MM.1S (cell line): ENCODE measurements around the gene SUCO.

Experiments
- DNase-seq: peaks from one replicate; pipeline ENCODE4 v3.0.0-alpha.2; 2015
- H2AFZ ChIP-seq: fragments of 300-600 bp; sonication (generic); 2 replicates; pipeline ENCODE4 v1.6.0; 2016; ENCODE audit warnings: antibody characterized with exemption, low read length
- H3F3A ChIP-seq: fragments of 300-600 bp; sonication (generic); 2 replicates; pipeline ENCODE4 v1.6.1; 2016; ENCODE audit warnings: mild to moderate bottlenecking, antibody characterized with exemption, low read length, moderate library complexity, mixed read lengths; ENCODE audit not compliant: insufficient read depth
- H3K27ac ChIP-seq: fragments of 300-600 bp; sonication (generic); 2 replicates; pipeline ENCODE4 v1.5.1; 2016; ENCODE audit warnings: mild to moderate bottlenecking, low read length
- H3K27me3 ChIP-seq: fragments of 300-600 bp; sonication (generic); replicated peaks from 2 replicates; pipeline ENCODE4 v1.6.0; 2016; ENCODE audit warnings: low read length; ENCODE audit not compliant: insufficient read depth
- H3K36me3 ChIP-seq: fragments of 300-600 bp; sonication (generic); replicated peaks from 2 replicates; pipeline ENCODE4 v1.6.1; 2016; ENCODE audit warnings: mild to moderate bottlenecking, low read length, mixed read lengths; ENCODE audit not compliant: insufficient read depth
- H3K4me1 ChIP-seq: fragments of 300-600 bp; sonication (generic); 2 replicates; pipeline ENCODE4 v1.6.1; 2016; ENCODE audit warnings: low read length, mixed read lengths
- H3K4me2 ChIP-seq: fragments of 300-600 bp; sonication (generic); 2 replicates; pipeline ENCODE4 v1.6.0; 2016; ENCODE audit warnings: low read depth, low read length
- H3K4me3 ChIP-seq: fragments of 300-600 bp; sonication (generic); 2 replicates; pipeline ENCODE4 v1.5.1; 2016; ENCODE audit warnings: low read length, mixed read lengths
- H3K79me2 ChIP-seq: fragments of 300-600 bp; sonication (generic); 2 replicates; pipeline ENCODE4 v1.6.1; 2016; ENCODE audit warnings: mixed run types, low read length, mixed read lengths
- H3K9ac ChIP-seq: fragments of 300-600 bp; sonication (generic); 2 replicates; pipeline ENCODE4 v1.6.1; 2016; ENCODE audit warnings: low read length, mixed read lengths
- H3K9me2 ChIP-seq: fragments of 300-600 bp; sonication (generic); replicated peaks from 2 replicates; pipeline ENCODE4 v1.6.1; 2016; ENCODE audit warnings: mild to moderate bottlenecking, low read length, mixed read lengths; ENCODE audit not compliant: insufficient read depth
- H3K9me3 ChIP-seq: fragments of 300-600 bp; sonication (generic); replicated peaks from 2 replicates; pipeline ENCODE4 v1.6.1; 2016; ENCODE audit warnings: mild to moderate bottlenecking, low read length, mixed read lengths; ENCODE audit not compliant: insufficient read depth
- H4K20me1 ChIP-seq: fragments of 300-600 bp; sonication (generic); 2 replicates; pipeline ENCODE4 v1.6.1; 2016; ENCODE audit warnings: mild to moderate bottlenecking, low read length, moderate library complexity, mixed read lengths; ENCODE audit not compliant: insufficient read depth
- CTCF ChIP-seq: fragments of 300-600 bp; sonication (generic); IDR thresholded peaks from 2 replicates; pipeline ENCODE4 v1.5.1; 2016; ENCODE audit warnings: antibody characterized with exemption, low read length, mixed read lengths
- EZH2 ChIP-seq: fragments of 300-600 bp; sonication (generic); optimal IDR thresholded peaks from 2 replicates; pipeline ENCODE3; 2017; ENCODE audit warnings: low read depth, mild to moderate bottlenecking, antibody characterized with exemption, low read length, mixed read lengths
- EZH2phosphoT487 ChIP-seq: fragments of 300-600 bp; sonication (generic); IDR thresholded peaks from 2 replicates; pipeline ENCODE4 v1.6.1; 2018; ENCODE audit warnings: antibody characterized with exemption, low read length

Gene SUCO

GRCh38 chr1:172554915-172555314 lies 22.0 kb downstream of the SUCO start:
- Histone ChIP-seq H2AFZ (no peak overlapping the region), H3F3A (no peaks in the 10 kb centered on the region), H4K20me1 (0 out of 2 replicates have a peak, but pooled peaks cover 5% of the 10 kb centered on the region), H3K79me2 (peaks cover 25% of the 10 kb centered on the region), H3K4me2 (no peak overlapping the region), H3K27me3 (no peaks in the 10 kb centered on the region), H3K4me3 (no peak overlapping the region), H3K4me1 (no peaks in the 10 kb centered on the region), H3K27ac (no peak overlapping the region), H3K36me3 (peaks cover 7% of the 10 kb centered on the region; the same call in 1 of the 2 replicates), H3K9ac (no peak overlapping the region), H3K9me3 (no peaks in the 10 kb centered on the region), H3K9me2 (no peaks in the 10 kb centered on the region)
- DNase-seq = no peak
- TF ChIP-seq EZH2phosphoT487 (no peak), CTCF (no peak), EZH2 (no peak)

- Histone ChIP-seq H3K27me3 (no peaks in the 10 kb centered on the region), H3K36me3 (peaks cover 7% of the 10 kb centered on the region; the same call in 1 of the 2 replicates), H3K4me1 (no peaks in the 10 kb centered on the region), H3K4me3 (no peak overlapping the region), H4K20me1 (0 out of 2 replicates have a peak, but pooled peaks cover 2% of the 10 kb centered on the region), H3K27ac (no peak overlapping the region), H3K9ac (no peak overlapping the region), H3K9me3 (no peaks in the 10 kb centered on the region), H3K79me2 (peaks cover 10% of the 10 kb centered on the region), H3K9me2 (no peaks in the 10 kb centered on the region), H2AFZ (no peak overlapping the region), H3K4me2 (no peak overlapping the region), H3F3A (no peaks in the 10 kb centered on the region)
- no peak for TF ChIP-seq CTCF
- TF ChIP-seq EZH2 = no peak
- no peak for TF ChIP-seq EZH2phosphoT487
- no peak for DNase-seq
Measured at GRCh38 chr1:172556461-172556860, 23.5 kb downstream of the SUCO start.

- no peak for TF ChIP-seq EZH2phosphoT487
- no peak for TF ChIP-seq CTCF
- no peak for TF ChIP-seq EZH2
- H3F3A ChIP-seq = no peaks in the 10 kb centered on the region
- DNase-seq = no peak
- H4K20me1 ChIP-seq = no peaks in the 10 kb centered on the region
- no peak overlapping the region for H2AFZ ChIP-seq
- H3K9me2 ChIP-seq = no peaks in the 10 kb centered on the region
- H3K36me3 ChIP-seq = peaks cover 7% of the 10 kb centered on the region; the same call in 1 of the 2 replicates
- H3K27ac ChIP-seq = no peak overlapping the region
- H3K4me2 ChIP-seq = no peak overlapping the region
- H3K9ac ChIP-seq = no peak overlapping the region
- no peaks in the 10 kb centered on the region for H3K4me1 ChIP-seq
- H3K9me3 ChIP-seq = no peaks in the 10 kb centered on the region
- 0 out of 2 replicates have a peak, but pooled peaks cover 6% of the 10 kb centered on the region for H3K79me2 ChIP-seq
- no peak overlapping the region for H3K4me3 ChIP-seq
- no peaks in the 10 kb centered on the region for H3K27me3 ChIP-seq
Measured at GRCh38 chr1:172557270-172557669, 24.3 kb downstream of the SUCO start.
